NCI-H2107 (cell line): ENCODE measurements around the gene PDLIM5.
"Not testable (repeated sequence)": the region's sequence is repeated elsewhere in the genome, so short reads cannot be mapped to it uniquely, and the experiment has no call there.

ENCODE experiments used
- DNase-seq: peaks from one replicate; lab custom pipeline; 2025; lab: John Stamatoyannopoulos, UW

Gene PDLIM5

GRCh38 chr4:94528792-94529451 lies 77.2 kb downstream of the PDLIM5 start:
- DNase-seq = no peak

GRCh38 chr4:94530073-94530472 lies 78.3 kb downstream of the PDLIM5 start:
- no peak for DNase-seq

GRCh38 chr4:94531991-94532789 lies 80.4 kb downstream of the PDLIM5 start:
- no peak for DNase-seq

- DNase-seq = no peak
Observed at GRCh38 chr4:94533405-94534223, 81.9 kb downstream of the PDLIM5 start.

GRCh38 chr4:94534401-94535312 lies 82.9 kb downstream of the PDLIM5 start:
- no peak for DNase-seq

GRCh38 chr4:94536049-94536448 lies 84.3 kb downstream of the PDLIM5 start:
- DNase-seq = no peak

GRCh38 chr4:94536649-94537469 lies 85.1 kb downstream of the PDLIM5 start:
- no peak for DNase-seq

- no peak for DNase-seq
Observed at GRCh38 chr4:94537921-94538628, 86.3 kb downstream of the PDLIM5 start.

GRCh38 chr4:94540476-94540875 lies 88.7 kb downstream of the PDLIM5 start:
- DNase-seq = no peak

GRCh38 chr4:94544811-94545210 lies 93.1 kb downstream of the PDLIM5 start:
- DNase-seq = no peak

- no peak for DNase-seq
Observed at GRCh38 chr4:94545296-94545695, 93.6 kb downstream of the PDLIM5 start.

GRCh38 chr4:94546949-94547348 lies 95.2 kb downstream of the PDLIM5 start:
- no peak for DNase-seq

- DNase-seq = no peak
Observed at GRCh38 chr4:94548571-94548970, 96.8 kb downstream of the PDLIM5 start.

GRCh38 chr4:94550352-94550751 lies 98.6 kb downstream of the PDLIM5 start:
- no peak for DNase-seq

- no peak for DNase-seq
Observed at GRCh38 chr4:94550851-94551250, 99.1 kb downstream of the PDLIM5 start.

- no peak for DNase-seq
Observed at GRCh38 chr4:94551643-94552564, 100.2 kb downstream of the PDLIM5 start.

- not testable (repeated sequence) for DNase-seq
Observed at GRCh38 chr4:94556047-94556446, 104.3 kb downstream of the PDLIM5 start.

GRCh38 chr4:94557632-94558031 lies 105.9 kb downstream of the PDLIM5 start:
- DNase-seq = not testable (repeated sequence)

- DNase-seq = no peak
Observed at GRCh38 chr4:94558392-94558904, 106.7 kb downstream of the PDLIM5 start.
